Measurements from ENCODE around the gene GIGYF2.

- TF ChIP-seq CTCF (IDR thresholded peaks at IDR 0.05) (no peak), POLR2A (IDR thresholded peaks at IDR 0.05; ENCODE audit: low read depth) (no peak)
Measured at GRCh38 chr2:232777276-232777675, 80.1 kb downstream of the GIGYF2 start.

Measured in esophagus muscularis mucosa (tissue), 3 donors.